ENCODE results near the gene ENTPD3. TPM values are rescaled to one million over a fixed set of nuclear protein-coding genes. Genes with fewer than 3 reads are reported as not detected.

The ENTPD3 gene
- total RNA-seq, 1 experiment from 2014 or later: not detected

DNA sequence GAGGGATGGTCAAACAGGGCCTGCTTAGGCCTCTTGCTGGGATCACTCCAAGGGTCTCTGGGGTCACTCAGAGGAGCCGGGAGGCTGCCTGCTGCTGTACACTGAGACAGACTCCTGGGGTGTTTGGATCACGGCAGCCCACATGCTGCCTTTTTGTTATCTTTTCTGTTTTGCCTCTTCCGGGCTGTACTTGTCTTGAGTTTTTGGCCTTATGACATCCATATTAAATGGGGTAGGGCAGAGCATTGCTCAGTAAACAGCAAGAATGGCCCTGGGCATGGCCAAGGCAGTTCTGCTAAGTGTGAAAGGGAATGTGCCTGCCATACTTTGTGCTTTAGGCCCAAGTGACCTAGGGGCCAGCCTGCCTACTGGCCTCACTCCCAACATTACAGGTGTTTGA is 771 bp upstream of the ENTPD3 start:
- Histone ChIP-seq H4K20me1 (ENCODE audit: control insufficient read depth, insufficient read depth, insufficient read length) (no peaks in the 10 kb centered on the region), H3K4me2 (ENCODE audit: insufficient read depth, insufficient read length, low read length) (peak overlapping the region; percentile 77), H3K14ac (ENCODE audit: insufficient read depth, low read length) (no peak overlapping the region), H2BK20ac (ENCODE audit: low read depth, low read length, poor library complexity, severe bottlenecking) (no peak overlapping the region), H3K79me2 (ENCODE audit: insufficient read depth, low read length) (no peaks in the 10 kb centered on the region), H2BK15ac (ENCODE audit: low read depth, low read length) (no peak overlapping the region), H3K23me2 (ENCODE audit: insufficient read length, low read depth, low read length, poor library complexity, severe bottlenecking) (peaks cover 8% of the 10 kb centered on the region), H4K91ac (ENCODE audit: insufficient read length, low read depth, low read length) (no peak overlapping the region), H2BK5ac (ENCODE audit: insufficient read length, low read length) (no peak overlapping the region), H3K18ac (ENCODE audit: insufficient read length, low read depth, low read length) (no peak overlapping the region), H2AFZ (ENCODE audit: low read length) (no peak overlapping the region), H3K9ac (ENCODE audit: extremely low read depth, insufficient read length, low read length) (no peak overlapping the region), H3K56ac (ENCODE audit: insufficient read length, low read depth, low read length) (no peak overlapping the region), H3K27ac (ENCODE audit: insufficient read length, low read depth, low read length) (no peak overlapping the region), H3K27me3 (ENCODE audit: insufficient read depth, low read length) (peaks cover 19% of the 10 kb centered on the region), H3K4ac (ENCODE audit: low read depth, low read length) (no peak overlapping the region), H3T11ph (ENCODE audit: low read length) (no peak overlapping the region), H2BK120ac (ENCODE audit: low read depth, low read length, poor library complexity, severe bottlenecking) (no peak overlapping the region), H3K79me1 (ENCODE audit: insufficient read depth, low read depth, low read length, poor library complexity, severe bottlenecking) (no peaks in the 10 kb centered on the region), H2AK5ac (ENCODE audit: insufficient read length, low read length) (no peak overlapping the region), H2BK12ac (ENCODE audit: insufficient read length, low read depth, low read length) (no peak overlapping the region), H3K23ac (ENCODE audit: insufficient read length, low read depth, low read length) (no peak overlapping the region), H4K8ac (replicated peaks; ENCODE audit: insufficient read length, low read depth, low read length) (no peak overlapping the region), H3K4me1 (ENCODE audit: insufficient read depth, low read length) (no peaks in the 10 kb centered on the region; the same call in 1 of the 2 replicates), H4K5ac (ENCODE audit: insufficient read length, low read depth, low read length) (no peak overlapping the region), H3K9me3 (ENCODE audit: control insufficient read depth, low read depth, low read length) (no peaks in the 10 kb centered on the region)
- Mint-ChIP-seq H3K27me3 (ENCODE audit: low read depth) (peaks cover 57% of the 10 kb centered on the region), H3K4me1 (peaks cover 13 to 19% of the 10 kb centered on the region in 2 experiments), H3K9me3 (no peaks in the 10 kb centered on the region; a peak in 1 of 5 replicates), H3K4me3 (peak overlapping the region; percentile 66 to 85; a peak in 4 of 5 replicates), H3K27ac (no peak overlapping the region), H3K36me3 (ENCODE audit: insufficient read depth in 1 of 3, low read depth in 3 of 3) (no peaks in the 10 kb centered on the region)
- TF ChIP-seq, protein P1, sequence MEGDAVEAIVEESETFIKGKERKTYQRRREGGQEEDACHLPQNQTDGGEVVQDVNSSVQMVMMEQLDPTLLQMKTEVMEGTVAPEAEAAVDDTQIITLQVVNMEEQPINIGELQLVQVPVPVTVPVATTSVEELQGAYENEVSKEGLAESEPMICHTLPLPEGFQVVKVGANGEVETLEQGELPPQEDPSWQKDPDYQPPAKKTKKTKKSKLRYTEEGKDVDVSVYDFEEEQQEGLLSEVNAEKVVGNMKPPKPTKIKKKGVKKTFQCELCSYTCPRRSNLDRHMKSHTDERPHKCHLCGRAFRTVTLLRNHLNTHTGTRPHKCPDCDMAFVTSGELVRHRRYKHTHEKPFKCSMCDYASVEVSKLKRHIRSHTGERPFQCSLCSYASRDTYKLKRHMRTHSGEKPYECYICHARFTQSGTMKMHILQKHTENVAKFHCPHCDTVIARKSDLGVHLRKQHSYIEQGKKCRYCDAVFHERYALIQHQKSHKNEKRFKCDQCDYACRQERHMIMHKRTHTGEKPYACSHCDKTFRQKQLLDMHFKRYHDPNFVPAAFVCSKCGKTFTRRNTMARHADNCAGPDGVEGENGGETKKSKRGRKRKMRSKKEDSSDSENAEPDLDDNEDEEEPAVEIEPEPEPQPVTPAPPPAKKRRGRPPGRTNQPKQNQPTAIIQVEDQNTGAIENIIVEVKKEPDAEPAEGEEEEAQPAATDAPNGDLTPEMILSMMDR (conservative IDR thresholded peaks at IDR 0.05): no peak
- no peak for DNase-seq
- WGBS (ENCODE audit: extremely low coverage, insufficient read length, low lambda C conversion rate): no CpG with 5 or more reads among the region's 3 CpGs

Data from H9 (cell line).